B cell (primary cell): Measurements from ENCODE around the gene IFI27L2. TPM values are rescaled to one million over a fixed set of nuclear protein-coding genes. Genes with fewer than 3 reads are reported as not detected.

Experiments
- ATAC-seq: fragments of 200-7000 bp; cut with Tn5 transposase; one replicate; pipeline ENCODE4 v1.10.0; 2021; ENCODE audit warnings: low read depth, mild to moderate bottlenecking, moderate number of reproducible peaks, moderate library complexity
- CTCF ChIA-PET: fragments of 350-600 bp; sonication (Branson Sonifier 250); formaldehyde crosslinking; loops from one replicate; lab custom pipeline; 2021; ENCODE audit warnings: antibody characterized with exemption, inconsistent platforms; lab: Charles Lee
- POLR2A ChIA-PET: fragments of 350-600 bp; sonication (Branson Sonifier 250); formaldehyde crosslinking; loops from one replicate; lab custom pipeline; 2021; ENCODE audit warnings: antibody characterized with exemption; lab: Charles Lee
- DNase-seq: peaks from one replicate; pipeline ENCODE4 v3.0.0; 2013
- H2AFZ ChIP-seq: 2 replicates; pipeline ENCODE4 v1.6.1; 2012; ENCODE audit warnings: mild to moderate bottlenecking, low read depth, low read length; ENCODE audit not compliant: insufficient read depth, poor library complexity, severe bottlenecking
- H3K27ac ChIP-seq, 2 donors: 1 replicate in 1 of 2; 2 replicates in 1 of 2; pipeline ENCODE4 v1.5.1; 2012 to 2013; ENCODE audit warnings: low read length in 2 of 2, mild to moderate bottlenecking in 2 of 2, moderate library complexity in 1 of 2
- H3K27me3 ChIP-seq, 4 experiments: fragments of 200-600 bp in 1 of 4; sonication (generic) in 1 of 4; replicated peaks in 1 of 4; 1 replicate in 2 of 4; 2 replicates in 2 of 4; pipeline versions ENCODE4 v1.6.1 to v1.7.0; 2013 to 2016; ENCODE audit warnings: low read length in 3 of 4, mild to moderate bottlenecking in 2 of 4, mixed read lengths in 1 of 4, moderate library complexity in 1 of 4; ENCODE audit not compliant: insufficient read depth in 4 of 4, control insufficient read depth in 3 of 4; ENCODE audit errors: control extremely low read depth in 1 of 4
- H3K36me3 ChIP-seq, 2 experiments: replicated peaks in 1 of 2; 1 replicate in 1 of 2; 2 replicates in 1 of 2; pipeline versions ENCODE4 v1.6.1 to v1.7.1; 2013; ENCODE audit warnings: low read length in 1 of 2; ENCODE audit not compliant: insufficient read depth in 2 of 2, control insufficient read depth in 1 of 2; ENCODE audit errors: control extremely low read depth in 1 of 2, extremely low read depth in 1 of 2
- H3K4me1 ChIP-seq, 2 donors: fragments of 200-600 bp in 1 of 2; sonication (generic) in 1 of 2; 1 replicate in 1 of 2; 2 replicates in 1 of 2; pipeline versions ENCODE4 v1.5.1 to v1.6.1; 2013 to 2017; ENCODE audit warnings: low read length in 2 of 2; ENCODE audit not compliant: control insufficient read depth in 2 of 2, insufficient read depth in 2 of 2
- H3K4me2 ChIP-seq: replicated peaks from 2 replicates; pipeline ENCODE3; 2012; ENCODE audit warnings: mild to moderate bottlenecking, low read depth, low read length; ENCODE audit not compliant: poor library complexity, severe bottlenecking
- H3K4me3 ChIP-seq, 5 experiments: fragments of 200-600 bp in 1 of 5; sonication (generic) in 1 of 5; 1 replicate in 3 of 5; 2 replicates in 2 of 5; pipeline versions ENCODE4 v1.5.1 to v1.7.0; 2011 to 2016; ENCODE audit warnings: low read length in 4 of 5, mild to moderate bottlenecking in 4 of 5, low read depth in 2 of 5, control low read depth in 1 of 5, moderate library complexity in 1 of 5; ENCODE audit not compliant: insufficient read depth in 1 of 5; ENCODE audit errors: control extremely low read depth in 1 of 5, extremely low read depth in 1 of 5
- H3K79me2 ChIP-seq: fragments of 200-600 bp; sonication (generic); one replicate; pipeline ENCODE4 v1.6.0; 2016; ENCODE audit warnings: low read length; ENCODE audit not compliant: control insufficient read depth, insufficient read depth
- H3K9ac ChIP-seq: fragments of 200-600 bp; sonication (generic); 2 replicates; pipeline ENCODE4 v1.6.1; 2017; ENCODE audit warnings: mild to moderate bottlenecking, low read length, moderate library complexity
- H3K9me3 ChIP-seq, 3 donors: one replicate each; pipeline versions ENCODE4 v1.6.1 to v1.7.1; 2013; ENCODE audit warnings: low read length in 2 of 3; ENCODE audit not compliant: control insufficient read depth in 2 of 3, insufficient read depth in 1 of 3; ENCODE audit errors: control extremely low read depth in 1 of 3
- H4K20me1 ChIP-seq: 2 replicates; pipeline ENCODE4 v1.6.0; 2012; ENCODE audit warnings: mild to moderate bottlenecking, low read length; ENCODE audit not compliant: insufficient read depth, control insufficient read depth, poor library complexity, severe bottlenecking
- H3K27ac Mint-ChIP-seq: one replicate; pipeline ENCODE4 v1.8.0; 2021; ENCODE audit warnings: mixed read lengths
- H3K27me3 Mint-ChIP-seq: one replicate; pipeline ENCODE4 v1.8.0; 2021; ENCODE audit warnings: mixed read lengths
- H3K4me1 Mint-ChIP-seq: one replicate; pipeline ENCODE4 v1.8.0; 2021; ENCODE audit warnings: mixed read lengths
- H3K4me3 Mint-ChIP-seq: one replicate; pipeline ENCODE4 v1.8.0; 2021; ENCODE audit warnings: mixed read lengths
- H3K9me3 Mint-ChIP-seq: one replicate; pipeline ENCODE4 v1.8.0; 2022; ENCODE audit warnings: mixed read lengths; ENCODE audit not compliant: insufficient read depth
- EZH2 ChIP-seq: IDR thresholded peaks from 2 replicates; pipeline ENCODE4 v1.6.1; 2012; ENCODE audit warnings: borderline replicate concordance, low read depth, mild to moderate bottlenecking, moderate library complexity, low read length; ENCODE audit not compliant: insufficient read depth, poor library complexity, severe bottlenecking
- WGBS: methylation state at CpG from one replicate; pipeline ENCODE4 v1.1.5; 2013; ENCODE audit warnings: missing lambda C conversion rate; ENCODE audit not compliant: insufficient coverage; 5-methylcytosine and 5-hydroxymethylcytosine counted together
- intact Hi-C: fragments of 100-400 bp; cut with micrococcal nuclease; formaldehyde crosslinking; loops from one replicate; pipeline ENCODE4 v1.10.0; 2022
- polyA plus RNA-seq: library from polyadenylated mRNA; depleted of rRNA; stranded (reverse); fragments of >200 nt; gene quantifications from 2 replicates; pipeline ENCODE4 v1.2.3, GENCODE V29; 2012
- total RNA-seq, 2 donors: library from RNA; stranded (reverse); fragments of 120-200 nt in 1 of 2; gene quantifications; 1 replicate in 1 of 2; 2 replicates in 1 of 2; pipeline versions ENCODE4 v1.2.3 to v1.2.4, GENCODE V29; 2013 to 2022
- TF ChIP-seq, protein P1 (sequence below): fragments of 200-600 bp; IDR thresholded peaks from one replicate; pipeline ENCODE4 v1.8.0; 2022; ENCODE audit warnings: antibody characterized with exemption, mild to moderate bottlenecking

The IFI27L2 gene
- total and polyA plus RNA-seq, 2 donors (not counting 1 experiment from before 2014, with no cell fraction given), result 30.2 to 57.4 TPM

GRCh38 chr14:94103554-94104150, 25.8 kb downstream of the IFI27L2 start:
- intact Hi-C loops, result no loop called here
- TF ChIP-seq, protein P1, sequence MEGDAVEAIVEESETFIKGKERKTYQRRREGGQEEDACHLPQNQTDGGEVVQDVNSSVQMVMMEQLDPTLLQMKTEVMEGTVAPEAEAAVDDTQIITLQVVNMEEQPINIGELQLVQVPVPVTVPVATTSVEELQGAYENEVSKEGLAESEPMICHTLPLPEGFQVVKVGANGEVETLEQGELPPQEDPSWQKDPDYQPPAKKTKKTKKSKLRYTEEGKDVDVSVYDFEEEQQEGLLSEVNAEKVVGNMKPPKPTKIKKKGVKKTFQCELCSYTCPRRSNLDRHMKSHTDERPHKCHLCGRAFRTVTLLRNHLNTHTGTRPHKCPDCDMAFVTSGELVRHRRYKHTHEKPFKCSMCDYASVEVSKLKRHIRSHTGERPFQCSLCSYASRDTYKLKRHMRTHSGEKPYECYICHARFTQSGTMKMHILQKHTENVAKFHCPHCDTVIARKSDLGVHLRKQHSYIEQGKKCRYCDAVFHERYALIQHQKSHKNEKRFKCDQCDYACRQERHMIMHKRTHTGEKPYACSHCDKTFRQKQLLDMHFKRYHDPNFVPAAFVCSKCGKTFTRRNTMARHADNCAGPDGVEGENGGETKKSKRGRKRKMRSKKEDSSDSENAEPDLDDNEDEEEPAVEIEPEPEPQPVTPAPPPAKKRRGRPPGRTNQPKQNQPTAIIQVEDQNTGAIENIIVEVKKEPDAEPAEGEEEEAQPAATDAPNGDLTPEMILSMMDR, result no peak
- no peak for TF ChIP-seq EZH2
- Mint-ChIP-seq H3K27ac (no peak overlapping the region), H3K9me3 (no peaks in the 10 kb centered on the region), H3K4me1 (no peaks in the 10 kb centered on the region), H3K27me3 (no peaks in the 10 kb centered on the region), H3K4me3 (no peak overlapping the region)
- ChIA-PET POLR2A (no interaction called here), CTCF (interaction anchor here (1.3 kb wide), 1 partner anchor 33 kb away, joined by 4 read pairs; no protein-coding TSS in a partner anchor)
- no peaks in the 10 kb centered on the region for H3K4me1 ChIP-seq
- no peak overlapping the region for H3K4me3 ChIP-seq
- H3K27me3 ChIP-seq, result no peaks in the 10 kb centered on the region
- DNase-seq (no peak), ATAC-seq (no peak)
- H3K9me3 ChIP-seq, result no peaks in the 10 kb centered on the region
- no peak overlapping the region for H2AFZ ChIP-seq
- no peak overlapping the region for H3K9ac ChIP-seq
- H4K20me1 ChIP-seq, result no peaks in the 10 kb centered on the region
- no peak overlapping the region for H3K27ac ChIP-seq
- H3K4me2 ChIP-seq, result no peak overlapping the region
- H3K36me3 ChIP-seq, result no peaks in the 10 kb centered on the region
- H3K79me2 ChIP-seq, result no peaks in the 10 kb centered on the region
- 93% methylated on average over 7 of the region's 7 CpGs for WGBS

- Histone ChIP-seq H2AFZ (no peak overlapping the region), H4K20me1 (no peaks in the 10 kb centered on the region), H3K4me2 (no peak overlapping the region), H3K9me3 (no peaks in the 10 kb centered on the region), H3K27ac (no peak overlapping the region), H3K4me3 (no peak overlapping the region), H3K27me3 (no peaks in the 10 kb centered on the region), H3K79me2 (no peaks in the 10 kb centered on the region), H3K4me1 (no peaks in the 10 kb centered on the region), H3K36me3 (no peaks in the 10 kb centered on the region), H3K9ac (no peak overlapping the region)
- ChIA-PET POLR2A (no interaction called here), CTCF (no interaction called here)
- no peaks in the 10 kb centered on the region for H3K9me3 Mint-ChIP-seq
- no peak for TF ChIP-seq EZH2
- TF ChIP-seq, protein P1, result no peak
- intact Hi-C loops, result no loop called here
- H3K4me3 Mint-ChIP-seq, result no peak overlapping the region
- H3K27me3 Mint-ChIP-seq, result no peaks in the 10 kb centered on the region
- DNase-seq, result no peak
- WGBS, result 96% methylated on average over 6 of the region's 8 CpGs
- H3K27ac Mint-ChIP-seq, result no peak overlapping the region
- no peak for ATAC-seq
- no peaks in the 10 kb centered on the region for H3K4me1 Mint-ChIP-seq
These were observed 26.5 kb downstream of the IFI27L2 start for GRCh38 chr14:94102768-94103482.
